Colonic mucosa (tissue), 4 donors: ENCODE data around the gene ACAP1. TPM values are rescaled to one million over a fixed set of nuclear protein-coding genes. Genes with fewer than 3 reads are reported as not detected.

Experiments used
- DNase-seq: peaks from one replicate; pipeline ENCODE4 v3.0.0-alpha.2; 2020
- H3K27ac ChIP-seq: fragments of 200-600 bp; one replicate; pipeline ENCODE4 v1.8.0; 2021
- H3K27me3 ChIP-seq: fragments of 200-600 bp; one replicate; pipeline ENCODE4 v1.8.0; 2021
- H3K36me3 ChIP-seq: fragments of 200-600 bp; one replicate; pipeline ENCODE4 v1.8.0; 2021
- H3K4me1 ChIP-seq: fragments of 200-600 bp; one replicate; pipeline ENCODE4 v1.8.0; 2021; ENCODE audit warnings: mild to moderate bottlenecking
- H3K4me3 ChIP-seq: fragments of 200-600 bp; one replicate; pipeline ENCODE4 v1.8.0; 2021
- H3K9ac ChIP-seq, 2 donors: one replicate each; pipeline ENCODE4 v1.7.0; 2013; ENCODE audit warnings: control low read depth in 2 of 2, low read depth in 2 of 2, low read length in 2 of 2
- H3K9me3 ChIP-seq: fragments of 200-600 bp; one replicate; pipeline ENCODE4 v1.8.0; 2021
- CTCF ChIP-seq: fragments of 200-600 bp; IDR thresholded peaks from one replicate; pipeline ENCODE4 v1.8.0; 2022; ENCODE audit warnings: antibody characterized with exemption, mild to moderate bottlenecking
- intact Hi-C: fragments of 100-400 bp; cut with DNase I; formaldehyde crosslinking; loops from one replicate; pipeline ENCODE4 v1.14.1; 2022
- total RNA-seq, 2 donors: library from RNA; stranded (reverse); fragmentation: NEBNext Ultra II Directional in 1 of 2; extraction: Animal tissue kit (Norgen Biotek cat#: 25700) in 1 of 2; gene quantifications; one replicate each; pipeline ENCODE4 v1.2.1, GENCODE V29; 2021
- donor health status: healthy.
- donor health status: DM: no; HTN: no; CAD: no.
- donor health status: DM: no; HTN: no; CAD: no.

Gene ACAP1
- total RNA-seq, 2 donors from 2014 or later: 7.4 to 12.1 TPM

GRCh38 chr17:7317161-7317803 is 19.0 kb upstream of the ACAP1 start:
- TF ChIP-seq CTCF: no peak
- Histone ChIP-seq H3K27ac (no peak overlapping the region), H3K4me1 (peaks cover 13% of the 10 kb centered on the region), H3K27me3 (no peaks in the 10 kb centered on the region), H3K4me3 (no peak overlapping the region), H3K9ac (no peak overlapping the region), H3K36me3 (peaks cover 25% of the 10 kb centered on the region), H3K9me3 (no peaks in the 10 kb centered on the region)
- intact Hi-C loops: no loop called here
- DNase-seq: no peak

GRCh38 chr17:7318121-7318860 is 18.0 kb upstream of the ACAP1 start:
- Histone ChIP-seq H3K4me1 (peaks cover 13% of the 10 kb centered on the region), H3K36me3 (peaks cover 25% of the 10 kb centered on the region), H3K9me3 (no peaks in the 10 kb centered on the region), H3K9ac (no peak overlapping the region), H3K27ac (no peak overlapping the region), H3K27me3 (no peaks in the 10 kb centered on the region), H3K4me3 (no peak overlapping the region)
- intact Hi-C loops: no loop called here
- no peak for TF ChIP-seq CTCF
- DNase-seq: no peak

DNA sequence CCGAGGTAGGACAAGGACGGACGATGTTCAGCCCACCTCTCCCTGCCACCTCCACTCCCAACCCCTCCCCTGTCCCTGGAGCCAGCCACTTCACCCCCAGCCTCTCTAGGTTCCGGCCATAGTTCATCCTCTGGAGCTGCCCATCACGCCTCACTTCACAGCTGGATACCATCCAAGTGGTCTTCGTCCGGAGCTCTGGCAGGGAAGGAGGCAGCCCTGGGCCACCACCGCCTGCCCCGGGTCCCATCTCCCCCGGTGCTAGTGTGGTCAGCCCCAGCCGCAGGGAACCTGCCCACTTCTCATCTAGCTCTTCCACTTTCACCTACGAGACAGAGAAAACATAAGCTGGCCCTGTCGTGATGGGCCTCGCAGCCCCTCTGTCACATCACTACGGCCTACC is 14.9 kb upstream of the ACAP1 start:
- Histone ChIP-seq H3K4me3 (no peak overlapping the region), H3K9me3 (no peaks in the 10 kb centered on the region), H3K36me3 (peaks cover 18% of the 10 kb centered on the region), H3K9ac (no peak overlapping the region), H3K4me1 (no peaks in the 10 kb centered on the region), H3K27ac (no peak overlapping the region), H3K27me3 (no peaks in the 10 kb centered on the region)
- intact Hi-C loops: no loop called here
- no peak for DNase-seq
- no peak for TF ChIP-seq CTCF

DNA sequence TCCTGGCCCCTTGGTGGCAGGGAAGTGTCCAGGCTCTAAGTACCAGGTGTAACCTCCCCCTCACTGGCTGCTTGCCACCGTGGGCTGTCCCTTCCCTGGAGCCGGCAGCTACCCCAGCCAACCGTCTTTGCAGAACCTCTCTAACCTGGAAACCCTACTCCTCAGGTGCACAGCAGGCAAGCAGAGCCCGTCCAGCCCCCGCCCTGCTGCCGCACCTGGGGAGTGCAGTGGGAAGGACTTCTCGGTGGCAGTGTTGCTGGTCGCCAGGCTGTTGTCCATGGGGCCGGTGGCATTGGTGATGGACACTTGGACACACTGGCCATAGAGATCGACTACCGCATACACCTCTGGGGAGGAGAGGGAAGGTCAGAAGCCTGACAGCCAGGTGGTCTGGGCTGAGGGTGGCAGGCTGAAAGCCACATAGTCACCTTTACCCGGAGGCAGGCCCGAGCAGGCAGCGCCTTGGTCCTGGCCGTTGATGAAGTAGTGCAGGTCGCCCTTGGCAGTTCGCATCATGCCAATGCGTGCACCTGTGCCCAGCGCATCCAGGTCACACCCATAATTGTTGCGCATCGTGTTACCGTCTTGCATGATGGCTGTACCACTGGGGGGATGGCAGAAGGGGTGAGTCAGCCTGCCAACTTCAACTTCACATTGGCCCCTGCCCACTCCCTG is 13.7 kb upstream of the ACAP1 start:
- H3K27ac ChIP-seq: no peak overlapping the region
- no peak overlapping the region for H3K4me3 ChIP-seq
- peaks cover 18% of the 10 kb centered on the region for H3K36me3 ChIP-seq
- intact Hi-C loops: no loop called here
- H3K9ac ChIP-seq: no peak overlapping the region
- no peak for DNase-seq
- peaks cover 2% of the 10 kb centered on the region for H3K4me1 ChIP-seq
- H3K27me3 ChIP-seq: no peaks in the 10 kb centered on the region
- no peaks in the 10 kb centered on the region for H3K9me3 ChIP-seq
- TF ChIP-seq CTCF: no peak

- H3K27ac ChIP-seq: no peak overlapping the region
- intact Hi-C loops: no loop called here
- no peaks in the 10 kb centered on the region for H3K9me3 ChIP-seq
- no peak overlapping the region for H3K9ac ChIP-seq
- H3K36me3 ChIP-seq: peaks cover 18% of the 10 kb centered on the region
- no peaks in the 10 kb centered on the region for H3K27me3 ChIP-seq
- TF ChIP-seq CTCF: peak; percentile 77
- no peak overlapping the region for H3K4me3 ChIP-seq
- DNase-seq: peak; percentile 53
- peaks cover 10% of the 10 kb centered on the region for H3K4me1 ChIP-seq
These were observed 12.4 kb upstream of the ACAP1 start for GRCh38 chr17:7323731-7324437.
